Activated B cell treated with CpG ODN at 0.5 μM for 24 hours (primary cell): ENCODE results near the gene BBS7. TPM values are rescaled to one million over a fixed set of nuclear protein-coding genes. Genes with fewer than 3 reads are reported as not detected.
A peak's percentile ranks its signal among the peaks of the same experiment; 100 is the strongest.

Experiments used
- ATAC-seq: fragments of 200-7000 bp; cut with Tn5 transposase; one replicate; pipeline ENCODE4 v1.10.0; 2021; ENCODE audit warnings: low read depth, mild to moderate bottlenecking, moderate library complexity
- CTCF ChIA-PET: fragments of 350-600 bp; sonication (Branson Sonifier 250); formaldehyde crosslinking; loops from one replicate; lab custom pipeline; 2021; ENCODE audit warnings: antibody characterized with exemption; lab: Charles Lee
- POLR2A ChIA-PET: fragments of 350-600 bp; sonication (Branson Sonifier 250); formaldehyde crosslinking; loops from one replicate; lab custom pipeline; 2021; ENCODE audit warnings: antibody characterized with exemption; lab: Charles Lee
- DNase-seq: peaks from one replicate; pipeline ENCODE4 v3.0.0; 2022
- H3K27ac Mint-ChIP-seq: one replicate; pipeline ENCODE4 v1.8.0; 2020; ENCODE audit warnings: mixed read lengths
- H3K27me3 Mint-ChIP-seq: one replicate; pipeline ENCODE4 v1.8.0; 2021; ENCODE audit warnings: mixed read lengths
- H3K36me3 Mint-ChIP-seq: one replicate; pipeline ENCODE4 v1.8.0; 2021; ENCODE audit warnings: low read depth, mixed read lengths
- H3K4me1 Mint-ChIP-seq: one replicate; pipeline ENCODE4 v1.8.0; 2021; ENCODE audit warnings: mixed read lengths
- H3K4me3 Mint-ChIP-seq: one replicate; pipeline ENCODE4 v1.8.0; 2020; ENCODE audit warnings: mild to moderate bottlenecking, mixed read lengths
- H3K9me3 Mint-ChIP-seq: one replicate; pipeline ENCODE4 v1.8.0; 2020; ENCODE audit warnings: mixed read lengths
- intact Hi-C: fragments of 100-400 bp; cut with micrococcal nuclease; formaldehyde crosslinking; loops from one replicate; pipeline ENCODE4 v1.15.1; 2024
- total RNA-seq: library from RNA; stranded (reverse); gene quantifications from 2 replicates; pipeline ENCODE4 v1.2.3, GENCODE V29; 2022
- TF ChIP-seq, protein P1 (sequence below): fragments of 200-600 bp; IDR thresholded peaks from one replicate; pipeline ENCODE4 v1.8.0; 2022; ENCODE audit warnings: antibody characterized with exemption, mild to moderate bottlenecking

The BBS7 gene
- total RNA-seq, 1 donor from 2014 or later: 9.4 TPM

DNA sequence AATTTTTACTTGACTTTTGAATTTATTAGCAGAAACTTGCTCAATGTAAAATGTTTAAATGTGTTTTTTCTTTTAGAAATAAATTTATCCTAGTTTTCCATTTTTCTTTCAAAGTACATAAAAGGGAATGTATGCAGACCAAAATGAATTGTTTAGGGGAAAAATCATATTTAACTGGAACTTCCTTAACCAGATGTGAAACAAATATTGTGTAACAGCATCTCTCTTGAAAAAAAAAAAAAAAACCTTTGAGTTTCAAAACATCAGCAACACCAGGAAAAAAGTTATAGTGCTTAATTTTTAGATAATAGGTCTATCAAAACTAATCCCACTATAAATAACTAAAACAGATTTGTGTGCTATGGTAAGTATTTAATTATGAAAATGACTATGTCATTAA lies 32.1 kb downstream of the BBS7 start:
- Mint-ChIP-seq H3K27ac (no peak overlapping the region), H3K27me3 (no peaks in the 10 kb centered on the region), H3K36me3 (peaks cover 23% of the 10 kb centered on the region), H3K4me1 (no peaks in the 10 kb centered on the region), H3K4me3 (no peak overlapping the region), H3K9me3 (no peaks in the 10 kb centered on the region)
- intact Hi-C loops: no loop called here
- CTCF ChIA-PET: no interaction called here
- TF ChIP-seq, protein P1, sequence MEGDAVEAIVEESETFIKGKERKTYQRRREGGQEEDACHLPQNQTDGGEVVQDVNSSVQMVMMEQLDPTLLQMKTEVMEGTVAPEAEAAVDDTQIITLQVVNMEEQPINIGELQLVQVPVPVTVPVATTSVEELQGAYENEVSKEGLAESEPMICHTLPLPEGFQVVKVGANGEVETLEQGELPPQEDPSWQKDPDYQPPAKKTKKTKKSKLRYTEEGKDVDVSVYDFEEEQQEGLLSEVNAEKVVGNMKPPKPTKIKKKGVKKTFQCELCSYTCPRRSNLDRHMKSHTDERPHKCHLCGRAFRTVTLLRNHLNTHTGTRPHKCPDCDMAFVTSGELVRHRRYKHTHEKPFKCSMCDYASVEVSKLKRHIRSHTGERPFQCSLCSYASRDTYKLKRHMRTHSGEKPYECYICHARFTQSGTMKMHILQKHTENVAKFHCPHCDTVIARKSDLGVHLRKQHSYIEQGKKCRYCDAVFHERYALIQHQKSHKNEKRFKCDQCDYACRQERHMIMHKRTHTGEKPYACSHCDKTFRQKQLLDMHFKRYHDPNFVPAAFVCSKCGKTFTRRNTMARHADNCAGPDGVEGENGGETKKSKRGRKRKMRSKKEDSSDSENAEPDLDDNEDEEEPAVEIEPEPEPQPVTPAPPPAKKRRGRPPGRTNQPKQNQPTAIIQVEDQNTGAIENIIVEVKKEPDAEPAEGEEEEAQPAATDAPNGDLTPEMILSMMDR: no peak
- ATAC-seq (no peak), DNase-seq (no peak)
- POLR2A ChIA-PET: no interaction called here

DNA sequence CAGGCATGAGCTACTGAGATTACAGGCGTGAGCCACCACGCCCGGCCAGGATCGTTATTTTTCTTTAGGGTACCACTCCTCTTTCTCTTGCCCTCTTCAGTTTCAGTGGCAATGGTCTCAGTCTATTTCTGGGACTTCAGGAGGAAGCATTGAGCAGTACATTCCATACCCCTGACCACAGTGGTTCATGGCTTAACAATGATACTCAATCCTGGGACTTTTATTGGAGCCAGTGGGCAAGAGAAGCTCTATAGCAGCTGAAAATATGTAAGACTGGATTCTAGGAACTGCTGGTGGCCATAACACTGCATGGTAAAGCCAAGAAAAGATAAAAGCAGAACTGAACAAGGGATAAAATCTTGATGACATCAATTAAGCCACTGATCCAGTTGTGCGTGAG lies 40.8 kb downstream of the BBS7 start:
- DNase-seq: no peak
- H3K4me3 Mint-ChIP-seq: no peak overlapping the region
- intact Hi-C loops: no loop called here
- no peak overlapping the region for H3K27ac Mint-ChIP-seq
- no peaks in the 10 kb centered on the region for H3K4me1 Mint-ChIP-seq
- no peaks in the 10 kb centered on the region for H3K9me3 Mint-ChIP-seq
- ChIA-PET POLR2A (no interaction called here), CTCF (no interaction called here)
- H3K36me3 Mint-ChIP-seq: peaks cover 16% of the 10 kb centered on the region
- TF ChIP-seq, protein P1: no peak
- H3K27me3 Mint-ChIP-seq: no peaks in the 10 kb centered on the region
- ATAC-seq: no peak

DNA sequence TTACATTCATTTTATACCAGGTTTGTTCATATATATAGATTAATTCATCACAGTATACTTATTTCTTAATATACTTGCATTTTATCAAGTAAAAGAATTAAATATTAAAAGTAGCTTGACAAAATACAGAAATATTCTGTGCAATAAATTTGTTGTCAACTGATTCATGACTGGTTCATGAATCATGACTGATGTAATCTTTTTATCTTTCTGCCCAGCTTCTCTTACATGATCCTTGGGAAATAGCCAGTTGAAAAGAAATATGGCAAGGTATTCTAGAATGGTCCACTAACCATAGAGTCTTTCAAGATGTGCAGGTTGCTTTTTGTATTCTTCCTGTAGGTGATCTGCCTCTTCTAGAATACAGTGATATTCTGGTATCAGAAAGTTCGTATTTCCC lies 42.4 kb downstream of the BBS7 start:
- peaks cover 11% of the 10 kb centered on the region for H3K4me1 Mint-ChIP-seq
- H3K27ac Mint-ChIP-seq: no peak overlapping the region
- no peak for DNase-seq
- H3K9me3 Mint-ChIP-seq: no peaks in the 10 kb centered on the region
- H3K36me3 Mint-ChIP-seq: peaks cover 13% of the 10 kb centered on the region
- no peak for ATAC-seq
- no peak overlapping the region for H3K4me3 Mint-ChIP-seq
- TF ChIP-seq, protein P1: no peak
- no peaks in the 10 kb centered on the region for H3K27me3 Mint-ChIP-seq
- POLR2A ChIA-PET: no interaction called here
- CTCF ChIA-PET: no interaction called here
- intact Hi-C loops: no loop called here

DNA sequence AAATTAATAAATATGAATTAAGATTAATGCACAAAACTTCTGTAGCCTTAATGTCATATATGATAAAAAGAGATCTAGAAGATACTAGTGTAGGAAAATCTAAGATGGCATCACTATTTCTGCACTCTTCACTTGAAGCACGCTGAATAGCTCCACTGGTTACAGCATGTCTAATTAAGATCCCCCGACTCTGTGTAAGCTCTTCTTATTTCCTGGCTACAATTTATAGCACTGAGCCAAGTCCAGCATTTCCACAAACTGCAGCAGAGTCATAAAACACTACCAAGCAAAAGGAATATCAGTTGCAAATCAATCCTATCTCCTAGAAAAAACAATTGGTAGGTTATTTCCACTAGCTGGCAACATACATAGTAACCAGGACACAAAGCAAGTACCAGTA lies 45.3 kb downstream of the BBS7 start:
- no peaks in the 10 kb centered on the region for H3K27me3 Mint-ChIP-seq
- POLR2A ChIA-PET: interaction anchor here (1.2 to 3.6 kb wide), 4 partner anchors 24 to 327 kb away, joined by 3 to 22 read pairs (median 6); partner anchors contain the start of genes BBS7 and EXOSC9
- DNase-seq: no peak
- CTCF ChIA-PET: no interaction called here
- intact Hi-C loops: loop anchor here (1.0 to 5.0 kb wide), 5 partner anchors 45 to 1097 kb away; partner anchors contain the start of genes BBS12, BBS7, BLTP1 and NUDT6
- peaks cover 2% of the 10 kb centered on the region for H3K36me3 Mint-ChIP-seq
- H3K4me1 Mint-ChIP-seq: peaks cover 17% of the 10 kb centered on the region
- TF ChIP-seq, protein P1: no peak
- H3K9me3 Mint-ChIP-seq: no peaks in the 10 kb centered on the region
- no peak overlapping the region for H3K4me3 Mint-ChIP-seq
- no peak for ATAC-seq
- no peak overlapping the region for H3K27ac Mint-ChIP-seq

DNA sequence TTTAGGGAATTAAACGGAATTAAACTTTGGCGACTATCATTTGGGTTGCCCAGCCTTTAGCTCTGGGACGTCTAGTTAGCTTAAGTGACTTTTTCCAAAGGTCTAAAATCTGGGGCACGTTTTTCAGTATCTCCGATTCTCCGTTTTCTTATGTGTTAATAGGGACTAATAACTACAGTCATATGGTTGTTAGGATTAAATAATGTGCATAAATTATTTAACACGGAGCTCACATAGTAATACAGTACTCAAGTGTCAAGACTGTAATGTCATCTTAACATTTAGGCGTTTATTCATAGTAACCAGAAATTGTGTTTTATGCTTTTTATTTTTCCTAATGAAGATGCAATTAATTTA lies 46.1 kb downstream of the BBS7 start:
- intact Hi-C loops: loop anchor here (1.0 to 5.0 kb wide), 5 partner anchors 46 to 1098 kb away; partner anchors contain the start of genes BBS12, BBS7, BLTP1 and NUDT6

More for the DNA sequence above, 46.1 kb downstream of the BBS7 start:
- ATAC-seq (no peak), DNase-seq (no peak)
- CTCF ChIA-PET: no interaction called here
- H3K27ac Mint-ChIP-seq: peak overlapping the region; percentile 82
- no peaks in the 10 kb centered on the region for H3K9me3 Mint-ChIP-seq
- TF ChIP-seq, protein P1: no peak
- POLR2A ChIA-PET: interaction anchor here (1.2 to 3.6 kb wide), 4 partner anchors 23 to 327 kb away, joined by 3 to 22 read pairs (median 6); partner anchors contain the start of genes BBS7 and EXOSC9
- H3K27me3 Mint-ChIP-seq: no peaks in the 10 kb centered on the region
- peaks cover 2% of the 10 kb centered on the region for H3K36me3 Mint-ChIP-seq
- H3K4me1 Mint-ChIP-seq: peaks cover 17% of the 10 kb centered on the region
- H3K4me3 Mint-ChIP-seq: peak overlapping the region; percentile 87
